ENCODE measurements around the gene IQCE. TPM values are rescaled to one million over a fixed set of nuclear protein-coding genes. Genes with fewer than 3 reads are reported as not detected.
"Not testable (repeated sequence)": the region's sequence is repeated elsewhere in the genome, so short reads cannot be mapped to it uniquely, and the experiment has no call there.

Gene IQCE
- polyA plus RNA-seq, 5 donors: 16.8 to 21.0 (median 17.0) TPM

DNA sequence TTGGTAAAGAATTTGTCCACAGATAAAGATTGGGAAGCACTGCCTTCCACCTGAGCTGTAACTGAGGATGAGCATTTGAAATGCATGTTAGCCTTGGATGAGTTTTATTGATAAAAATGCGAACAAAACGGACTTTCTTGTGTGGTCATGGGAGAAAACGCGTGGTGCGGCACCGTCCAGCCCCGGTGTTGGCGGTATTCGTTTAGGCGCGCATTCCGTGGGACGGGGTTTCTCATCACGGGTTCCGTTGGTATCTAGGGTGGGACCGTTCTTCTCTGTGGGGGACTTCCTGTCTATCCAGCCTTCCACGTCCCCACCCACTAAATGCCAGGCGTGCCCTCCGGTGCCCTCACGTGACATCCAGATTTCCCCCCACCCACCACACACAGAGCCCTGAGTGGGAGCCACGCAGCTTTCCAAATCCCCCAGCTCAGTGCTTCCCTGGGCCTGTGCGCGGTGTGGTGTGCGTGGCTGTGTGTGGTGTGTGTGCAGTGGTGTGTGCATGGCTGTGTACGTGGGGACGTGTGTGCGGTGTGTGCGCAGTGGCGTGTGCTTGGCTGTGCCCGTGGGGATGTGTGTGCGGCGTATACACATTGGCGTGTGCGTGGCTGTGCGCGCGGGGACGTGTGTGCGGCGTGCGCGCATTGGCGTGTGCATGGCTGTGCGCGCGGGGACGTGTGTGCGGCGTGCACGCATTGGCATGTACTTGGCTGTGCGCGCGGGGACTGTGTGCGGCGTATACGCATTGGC is 18.1 kb downstream of the IQCE start:
- DNase-seq: no peak

DNA sequence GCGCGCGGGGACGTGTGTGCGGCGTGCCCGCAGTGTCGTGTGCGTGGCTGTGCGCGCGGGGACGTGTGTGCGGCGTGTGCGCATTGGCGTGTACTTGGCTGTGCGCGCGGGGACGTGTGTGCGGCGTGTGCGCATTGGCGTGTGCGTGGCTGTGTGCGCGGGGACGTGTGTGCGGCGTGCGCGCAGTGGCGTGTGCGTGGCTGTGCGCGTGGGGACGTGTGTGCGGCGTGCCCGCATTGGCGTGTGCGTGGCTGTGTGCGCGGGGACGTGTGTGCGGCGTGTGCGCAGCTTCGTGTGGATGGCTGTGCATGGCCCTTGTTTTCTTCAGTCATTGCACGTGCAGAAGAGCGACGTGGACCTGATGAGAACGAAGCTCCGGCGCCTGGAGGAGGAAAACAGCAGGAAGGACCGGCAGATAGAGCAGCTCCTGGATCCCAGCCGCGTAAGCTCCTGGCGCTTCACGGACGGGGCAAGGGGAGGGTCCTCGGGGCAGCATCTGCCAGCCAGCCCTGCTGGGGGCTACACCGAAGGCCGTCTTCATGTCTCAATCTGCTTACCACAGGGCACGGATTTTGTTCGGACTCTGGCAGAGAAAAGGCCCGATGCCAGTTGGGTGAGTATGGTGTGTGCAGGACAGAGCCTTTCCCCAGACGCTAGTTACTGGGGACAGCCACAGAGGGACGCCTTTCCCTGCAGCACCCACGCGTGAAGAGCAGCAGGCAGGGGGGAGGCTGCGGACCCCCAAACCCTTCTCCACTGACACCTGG is 19.3 kb downstream of the IQCE start:
- no peak for DNase-seq

GRCh38 chr7:2580636-2581035 is 21.9 kb downstream of the IQCE start:
- no peak for DNase-seq

DNA sequence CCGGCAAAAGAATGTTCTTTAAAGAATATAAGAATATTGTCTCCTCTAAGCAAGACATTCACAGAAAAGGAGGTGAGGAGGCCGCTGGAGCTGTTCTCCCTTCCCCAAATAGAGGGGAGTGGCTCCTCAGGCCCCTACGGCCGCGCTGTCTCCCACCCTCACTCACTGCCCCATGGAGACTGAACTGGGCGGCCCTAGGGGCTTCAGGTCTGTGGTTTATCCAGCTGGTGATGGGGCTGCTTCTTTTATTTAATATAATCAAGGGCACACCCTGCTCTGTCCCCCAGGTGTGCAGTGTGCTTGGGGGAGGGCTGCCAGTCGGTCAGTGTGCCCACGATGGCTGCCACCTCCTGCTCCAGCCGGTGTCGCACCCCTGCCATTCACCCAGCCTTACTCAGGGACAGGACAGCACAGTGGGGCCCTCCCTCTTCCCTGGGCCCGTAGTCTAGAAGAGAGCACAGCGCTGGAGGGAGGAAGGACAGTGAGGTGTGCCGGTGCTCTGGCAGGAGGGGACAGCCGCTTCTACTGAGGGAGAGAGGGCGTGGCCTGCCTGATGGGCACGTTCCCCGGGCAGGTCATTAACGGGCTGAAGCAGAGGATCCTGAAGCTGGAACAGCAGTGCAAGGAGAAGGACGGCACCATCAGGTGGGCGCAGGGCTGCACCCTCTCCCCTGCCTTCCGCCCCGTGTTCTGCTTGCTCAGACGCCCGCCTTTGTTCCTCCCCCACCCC is 23.4 kb downstream of the IQCE start:
- DNase-seq: no peak

DNA sequence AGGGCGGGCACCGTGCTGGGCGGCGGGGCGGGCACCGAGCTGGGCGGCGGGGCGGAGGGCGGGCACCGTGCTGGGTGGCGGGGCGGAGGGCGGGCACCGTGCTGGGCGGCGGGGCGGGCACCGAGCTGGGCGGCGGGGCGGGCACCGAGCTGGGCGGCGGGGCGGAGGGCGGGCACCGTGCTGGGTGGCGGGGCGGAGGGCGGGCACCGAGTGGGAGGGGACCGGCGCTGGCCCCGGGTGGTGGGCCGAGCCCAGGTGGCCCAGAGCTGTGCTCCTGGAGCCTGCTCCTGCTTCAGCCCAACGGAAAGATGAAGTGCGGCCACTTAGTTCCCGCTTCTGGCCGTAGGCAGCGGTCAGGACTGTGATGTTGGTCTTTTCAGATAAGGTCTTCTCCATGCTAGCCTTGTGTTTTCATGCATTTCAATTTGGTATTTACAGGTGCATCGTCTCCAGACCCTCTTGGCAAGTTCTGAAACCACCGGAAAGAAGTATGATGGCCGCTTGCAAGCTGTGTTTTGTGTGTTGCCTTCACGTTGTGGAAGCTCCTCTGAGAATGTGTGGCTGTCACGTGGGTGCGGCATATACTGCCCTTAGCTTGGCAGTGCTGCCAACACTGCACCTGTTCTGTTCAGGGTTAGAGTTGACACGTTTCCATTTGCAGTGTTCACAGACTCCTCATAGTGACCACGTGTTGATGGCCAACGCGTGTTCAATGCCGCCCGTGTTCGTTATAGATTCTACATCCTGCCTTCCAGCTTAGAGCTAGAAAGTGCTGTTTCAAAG is 25.2 kb downstream of the IQCE start:
- no peak for DNase-seq

GRCh38 chr7:2585446-2585845 is 26.7 kb downstream of the IQCE start:
- DNase-seq: no peak

GRCh38 chr7:2586326-2587020 is 27.7 kb downstream of the IQCE start:
- DNase-seq: no peak

DNA sequence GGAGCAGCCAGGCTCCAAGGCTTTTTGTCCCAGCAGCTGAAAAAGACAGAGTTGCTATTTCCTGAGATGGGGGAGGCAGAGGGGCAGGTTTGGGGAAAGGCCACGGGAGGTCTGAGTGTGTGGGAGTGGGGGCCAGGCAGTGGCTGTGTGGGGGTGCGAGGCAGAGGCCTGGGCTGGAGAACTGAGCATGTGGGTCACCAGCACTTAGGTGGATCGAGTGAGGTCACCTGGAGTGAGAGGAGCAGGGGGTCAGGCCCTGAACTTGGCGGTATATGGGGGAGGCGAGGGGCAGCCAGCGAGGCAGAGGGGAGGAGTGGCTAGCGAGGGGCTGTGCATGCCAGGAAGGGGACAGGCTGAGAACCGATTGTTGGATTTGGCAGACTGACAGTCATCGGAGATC is 28.4 kb downstream of the IQCE start:
- DNase-seq: no peak

DNA sequence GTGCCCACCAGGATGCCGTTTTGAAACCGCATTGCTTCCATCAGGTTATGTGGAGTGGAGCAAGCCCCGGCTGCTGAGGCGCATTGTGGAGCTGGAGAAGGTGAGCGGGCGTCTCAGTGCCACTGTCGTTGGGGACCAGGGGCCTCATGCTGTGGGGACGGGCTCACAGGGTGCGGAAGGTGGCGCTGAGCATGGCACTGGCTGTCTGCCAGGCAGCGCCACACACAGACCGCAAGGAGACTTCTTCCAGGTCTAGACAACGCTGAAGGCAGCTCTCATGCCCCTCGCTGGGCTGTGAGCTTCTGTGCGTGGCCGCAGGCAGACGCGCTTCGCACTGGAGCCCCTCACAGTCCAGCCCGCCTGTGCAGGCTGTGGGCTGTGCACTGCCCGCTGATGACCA is 29.0 kb downstream of the IQCE start:
- DNase-seq: no peak

DNA sequence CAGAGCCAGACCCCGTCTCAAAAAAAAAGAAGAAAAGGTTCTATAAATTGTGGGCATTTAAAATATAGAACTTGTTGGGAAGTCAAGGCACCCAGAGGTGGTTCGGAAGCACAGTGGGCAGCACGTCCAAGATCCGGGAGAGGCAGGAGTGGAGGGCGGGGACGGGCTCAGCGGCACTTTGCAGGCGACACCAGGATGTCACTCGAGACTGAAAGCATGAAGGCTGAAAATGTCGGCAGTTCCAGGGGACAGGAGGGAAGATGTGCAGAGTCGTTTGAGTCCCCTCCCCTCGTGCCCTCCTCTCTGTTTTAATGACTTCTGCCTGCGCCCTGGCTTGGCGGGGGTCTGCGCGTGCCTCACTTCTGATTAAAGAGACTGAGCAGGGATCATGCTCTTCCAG is 30.6 kb downstream of the IQCE start:
- no peak for DNase-seq

- DNase-seq: not testable (repeated sequence)
Observed at GRCh38 chr7:2589941-2590340, 31.2 kb downstream of the IQCE start.

DNA sequence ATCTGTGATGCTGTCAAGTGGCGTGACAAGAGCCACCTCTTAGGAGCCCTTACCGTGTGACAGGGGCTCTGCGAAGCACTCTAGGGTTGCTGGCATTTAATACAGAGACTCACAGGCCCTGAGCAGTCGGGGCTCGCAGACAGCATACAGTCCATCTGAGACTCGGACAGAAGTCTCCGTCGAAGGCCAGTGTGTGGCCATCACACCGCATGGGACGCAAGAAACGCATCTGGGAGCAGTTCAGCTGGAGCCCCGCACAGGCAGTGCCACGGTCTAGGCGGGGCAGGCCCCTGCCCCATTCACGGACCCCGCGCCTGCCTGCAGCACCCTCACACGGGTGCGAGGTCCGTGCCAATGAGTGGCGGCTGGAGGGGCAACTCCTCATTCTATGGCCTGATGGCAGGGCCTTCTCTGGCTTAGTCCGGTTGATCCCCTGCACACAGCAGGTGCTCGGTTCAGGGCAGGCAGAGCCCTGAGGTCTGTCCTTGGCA is 33.6 kb downstream of the IQCE start:
- no peak for DNase-seq

GRCh38 chr7:2593036-2593727 is 34.4 kb downstream of the IQCE start:
- no peak for DNase-seq

GRCh38 chr7:2594599-2594998 is 35.8 kb downstream of the IQCE start:
- no peak for DNase-seq

DNA sequence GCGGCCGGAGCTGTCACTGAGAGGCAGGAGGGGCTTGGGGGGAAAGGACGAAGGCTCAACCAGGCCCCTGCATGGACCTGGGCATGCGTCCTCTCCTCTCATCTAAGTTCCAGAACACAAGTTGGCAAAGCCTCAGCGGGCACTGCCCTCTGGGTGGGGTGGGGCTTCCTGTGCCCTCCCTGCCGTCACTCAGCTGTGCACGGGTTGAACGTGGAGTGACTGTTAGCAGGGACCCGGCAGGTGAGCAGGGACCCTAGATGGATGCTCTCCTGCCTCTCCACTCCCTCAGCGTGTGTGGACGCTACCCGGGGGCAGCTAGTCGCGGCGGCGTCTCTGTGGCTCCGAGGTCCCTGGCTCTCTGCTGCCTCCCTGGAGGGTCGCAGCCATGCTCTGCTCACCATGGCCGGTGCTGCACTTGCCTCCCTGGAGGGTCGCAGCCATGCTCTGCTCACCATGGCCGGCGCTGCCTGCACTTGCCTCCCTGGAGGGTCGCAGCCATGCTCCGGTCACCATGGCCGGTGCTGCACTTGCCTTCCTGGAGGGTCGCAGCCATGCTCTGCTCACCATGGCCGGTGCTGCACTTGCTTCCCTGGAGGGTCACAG is 36.6 kb downstream of the IQCE start:
- no peak for DNase-seq

- DNase-seq: no peak
Observed at GRCh38 chr7:2596464-2597272, 37.9 kb downstream of the IQCE start.

DNA sequence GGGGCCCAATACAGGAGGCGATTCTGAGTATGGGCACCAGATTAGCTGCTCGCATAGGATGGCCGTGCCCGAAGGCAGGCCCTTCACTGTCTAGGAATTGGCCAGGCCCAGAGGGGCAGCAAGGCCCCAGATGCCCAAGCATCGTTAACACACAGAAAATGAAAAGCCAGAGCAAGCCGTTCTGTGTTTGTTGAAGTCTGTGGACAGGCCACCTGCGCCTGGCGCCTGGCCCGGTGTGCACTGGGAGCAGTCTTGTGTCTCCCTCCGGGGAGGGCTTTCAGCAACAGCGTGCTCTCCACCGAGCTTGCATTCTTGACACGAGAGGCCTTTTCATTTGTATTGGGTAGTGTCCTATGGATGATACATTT is 38.5 kb downstream of the IQCE start:
- DNase-seq: no peak

DNA sequence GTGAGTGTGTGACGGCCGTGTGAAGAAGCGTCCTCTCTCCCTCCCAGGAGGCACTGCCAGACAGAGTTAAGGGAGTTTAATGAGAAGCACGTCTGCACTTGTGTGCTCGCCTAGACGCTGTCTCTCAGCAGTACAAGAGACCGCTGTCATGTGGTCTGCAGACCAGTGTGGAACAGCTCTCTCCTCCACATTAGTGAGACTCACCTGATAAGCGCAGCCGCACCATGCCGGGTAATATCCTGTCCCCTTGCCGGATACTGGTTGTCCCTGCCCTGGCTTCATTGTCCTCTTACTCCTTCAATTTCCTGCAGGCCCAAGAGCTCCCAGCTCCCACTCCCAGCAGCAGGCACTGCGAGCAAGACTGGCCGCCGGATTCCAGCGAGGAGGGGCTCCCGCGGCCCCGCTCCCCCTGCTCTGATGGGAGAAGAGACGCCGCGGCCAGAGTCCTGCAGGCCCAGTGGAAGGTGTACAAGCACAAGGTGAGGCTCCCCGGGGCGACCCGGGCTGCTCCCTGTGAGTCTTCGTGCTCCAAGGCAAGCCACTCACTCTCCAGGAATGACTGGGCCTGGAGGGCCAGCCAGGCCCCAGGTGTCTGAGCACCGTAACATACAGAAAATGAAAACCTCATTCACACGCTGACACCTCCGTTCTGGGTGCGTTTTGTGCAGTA is 39.5 kb downstream of the IQCE start:
- DNase-seq: no peak

DNA sequence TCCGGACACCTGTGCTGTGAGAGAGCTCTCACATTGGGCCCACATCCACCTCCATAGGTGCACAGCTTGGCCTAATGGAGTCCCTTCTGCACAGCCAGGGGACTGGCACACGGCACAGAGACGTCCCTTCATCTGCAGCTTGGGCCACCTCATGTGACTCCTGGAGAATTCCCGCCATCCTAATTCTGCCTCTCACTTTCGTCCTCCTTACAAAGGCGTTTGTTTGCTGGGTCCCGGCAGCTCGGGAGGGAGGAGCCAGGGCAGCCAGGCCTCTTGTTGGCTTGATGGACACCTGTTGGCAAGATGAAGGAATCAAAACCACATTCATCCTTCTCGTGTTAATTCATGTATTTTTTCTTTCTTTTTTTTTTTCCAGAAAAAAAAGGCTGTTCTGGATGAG is 42.3 kb downstream of the IQCE start:
- no peak for DNase-seq
